Activated CD4-positive, alpha-beta T cell treated with anti-CD3 and anti-CD28 coated beads, Interleukin-2, amount 10 ng/mL, durations not matched to agents 24 days and 14 days (primary cell): ENCODE measurements around the gene BTBD8. TPM values are rescaled to one million over a fixed set of nuclear protein-coding genes. Genes with fewer than 3 reads are reported as not detected.

ENCODE experiments used
- DNase-seq: peaks from one replicate; pipeline ENCODE4 v3.0.0; 2022
- H3K27ac Mint-ChIP-seq: one replicate; pipeline ENCODE4 v1.8.0; 2022; ENCODE audit warnings: mild to moderate bottlenecking, mixed read lengths
- H3K27me3 Mint-ChIP-seq: one replicate; pipeline ENCODE4 v1.8.0; 2022; ENCODE audit warnings: mixed read lengths
- H3K36me3 Mint-ChIP-seq: one replicate; pipeline ENCODE4 v1.8.0; 2022; ENCODE audit warnings: low read depth, mild to moderate bottlenecking, mixed read lengths
- H3K4me1 Mint-ChIP-seq: one replicate; pipeline ENCODE4 v1.8.0; 2021; ENCODE audit warnings: mixed read lengths
- H3K4me3 Mint-ChIP-seq: one replicate; pipeline ENCODE4 v1.8.0; 2022; ENCODE audit warnings: mild to moderate bottlenecking, moderate library complexity, mixed read lengths
- H3K9me3 Mint-ChIP-seq: one replicate; pipeline ENCODE4 v1.8.0; 2021; ENCODE audit warnings: mixed read lengths
- intact Hi-C: fragments of 100-400 bp; cut with micrococcal nuclease; formaldehyde crosslinking; loops from one replicate; pipeline ENCODE4 v1.15.1; 2023
- total RNA-seq: library from RNA; stranded (reverse); gene quantifications from 2 replicates; pipeline ENCODE4 v1.2.3, GENCODE V29; 2022

BTBD8 gene
- total RNA-seq, 1 donor from 2014 or later = 1.1 TPM

GRCh38 chr1:92117526-92117925 is 37.4 kb downstream of the BTBD8 start:
- H3K27ac Mint-ChIP-seq = no peak overlapping the region
- no peak for DNase-seq
- intact Hi-C loops = no loop called here
- H3K4me3 Mint-ChIP-seq = no peak overlapping the region
- H3K9me3 Mint-ChIP-seq = no peaks in the 10 kb centered on the region
- no peaks in the 10 kb centered on the region for H3K27me3 Mint-ChIP-seq
- H3K36me3 Mint-ChIP-seq = no peaks in the 10 kb centered on the region
- no peaks in the 10 kb centered on the region for H3K4me1 Mint-ChIP-seq

DNA sequence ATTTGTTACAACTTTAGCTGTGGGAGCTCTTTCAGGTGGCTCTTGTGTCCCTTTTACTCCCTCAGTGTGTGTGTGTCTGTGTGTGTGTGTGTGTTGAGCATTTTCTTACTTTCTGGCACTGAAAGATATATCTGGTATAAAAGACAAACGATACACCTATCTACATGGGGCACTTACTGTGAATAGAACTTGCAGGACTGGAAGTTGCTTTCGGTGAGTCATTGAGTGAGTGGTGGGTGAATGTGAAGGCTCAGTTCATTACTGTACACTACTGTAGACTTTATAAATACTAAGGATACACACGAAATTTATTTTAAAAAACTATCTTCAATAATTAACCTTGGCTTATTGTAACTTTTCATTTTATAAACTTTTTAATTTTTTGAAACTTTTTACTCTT is 38.7 kb downstream of the BTBD8 start:
- peaks cover under 1% of the 10 kb centered on the region for H3K4me1 Mint-ChIP-seq
- intact Hi-C loops = no loop called here

GRCh38 chr1:92123868-92124267 is 43.7 kb downstream of the BTBD8 start:
- H3K9me3 Mint-ChIP-seq = no peaks in the 10 kb centered on the region
- intact Hi-C loops = loop anchor here (5.0 kb wide), 1 partner anchor 42 kb away; the partner anchor contains the start of gene BTBD8
- peaks cover 7% of the 10 kb centered on the region for H3K4me1 Mint-ChIP-seq
- H3K36me3 Mint-ChIP-seq = no peaks in the 10 kb centered on the region
- no peaks in the 10 kb centered on the region for H3K27me3 Mint-ChIP-seq
- peak overlapping the region; percentile 64 for H3K4me3 Mint-ChIP-seq
- H3K27ac Mint-ChIP-seq = peak overlapping the region; percentile 63
- peak; percentile 72 for DNase-seq

More for the DNA sequence above, 38.7 kb downstream of the BTBD8 start:
- no peak for DNase-seq
- H3K36me3 Mint-ChIP-seq = no peaks in the 10 kb centered on the region
- H3K27me3 Mint-ChIP-seq = no peaks in the 10 kb centered on the region
- no peak overlapping the region for H3K27ac Mint-ChIP-seq
- H3K9me3 Mint-ChIP-seq = no peaks in the 10 kb centered on the region
- H3K4me3 Mint-ChIP-seq = no peak overlapping the region

GRCh38 chr1:92125204-92125603 is 45.1 kb downstream of the BTBD8 start:
- H3K4me3 Mint-ChIP-seq = no peak overlapping the region
- no peaks in the 10 kb centered on the region for H3K9me3 Mint-ChIP-seq
- intact Hi-C loops = no loop called here
- peaks cover 7% of the 10 kb centered on the region for H3K4me1 Mint-ChIP-seq
- H3K27me3 Mint-ChIP-seq = no peaks in the 10 kb centered on the region
- DNase-seq = no peak
- no peaks in the 10 kb centered on the region for H3K36me3 Mint-ChIP-seq
- H3K27ac Mint-ChIP-seq = no peak overlapping the region

GRCh38 chr1:92126088-92126487 is 45.9 kb downstream of the BTBD8 start:
- Mint-ChIP-seq H3K9me3 (no peaks in the 10 kb centered on the region), H3K27me3 (no peaks in the 10 kb centered on the region), H3K4me3 (no peak overlapping the region), H3K4me1 (peaks cover 7% of the 10 kb centered on the region), H3K27ac (no peak overlapping the region), H3K36me3 (no peaks in the 10 kb centered on the region)
- no peak for DNase-seq
- intact Hi-C loops = no loop called here

- Mint-ChIP-seq H3K27me3 (no peaks in the 10 kb centered on the region), H3K36me3 (no peaks in the 10 kb centered on the region), H3K9me3 (no peaks in the 10 kb centered on the region), H3K4me1 (no peaks in the 10 kb centered on the region), H3K4me3 (no peak overlapping the region), H3K27ac (no peak overlapping the region)
- intact Hi-C loops = no loop called here
- no peak for DNase-seq
Observed at GRCh38 chr1:92134331-92134730, 54.2 kb downstream of the BTBD8 start.

DNA sequence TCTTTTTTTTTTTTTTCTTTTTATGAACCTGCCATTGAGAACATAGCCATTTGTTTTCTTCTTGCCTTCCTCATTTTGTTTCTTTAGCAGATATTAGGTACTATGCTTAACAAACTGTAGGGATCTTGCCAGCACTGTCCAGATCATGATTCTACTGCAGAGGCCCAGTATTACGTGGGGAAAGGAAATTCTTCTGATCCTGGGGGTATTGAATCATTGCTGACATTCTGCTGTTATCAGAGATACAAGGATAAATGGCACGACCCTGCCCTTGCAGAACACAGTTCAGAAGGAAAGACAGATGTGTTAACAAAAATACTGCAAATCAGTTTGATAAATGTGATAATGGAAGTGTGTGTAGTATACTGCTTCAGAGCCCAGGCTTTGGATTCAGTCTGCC is 56.2 kb downstream of the BTBD8 start:
- Mint-ChIP-seq H3K27me3 (no peaks in the 10 kb centered on the region), H3K4me1 (no peaks in the 10 kb centered on the region), H3K9me3 (no peaks in the 10 kb centered on the region), H3K27ac (no peak overlapping the region), H3K36me3 (no peaks in the 10 kb centered on the region), H3K4me3 (no peak overlapping the region)
- DNase-seq = no peak
- intact Hi-C loops = no loop called here

DNA sequence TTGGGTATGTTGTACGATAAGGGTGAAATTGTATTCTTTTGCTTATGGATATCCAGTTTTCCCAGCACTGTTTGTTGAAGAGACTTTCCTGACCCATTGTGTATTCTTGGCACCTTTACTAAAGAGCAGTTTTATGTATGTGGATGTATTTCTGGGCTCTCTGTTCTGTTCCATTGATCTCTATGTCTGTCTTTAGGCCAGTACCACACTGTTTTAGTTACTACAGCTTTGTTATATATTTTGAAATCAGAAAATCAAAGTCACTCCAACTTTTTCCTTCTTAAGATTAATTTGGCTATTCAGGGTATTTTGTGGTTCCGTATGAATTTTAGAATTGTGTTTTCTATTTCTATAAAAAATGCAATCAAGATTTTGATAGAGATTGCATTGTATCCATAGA is 74.8 kb downstream of the BTBD8 start:
- DNase-seq = no peak
- H3K9me3 Mint-ChIP-seq = peaks cover 11% of the 10 kb centered on the region
- no peaks in the 10 kb centered on the region for H3K36me3 Mint-ChIP-seq
- peaks cover 2% of the 10 kb centered on the region for H3K27me3 Mint-ChIP-seq
- intact Hi-C loops = no loop called here
- H3K4me3 Mint-ChIP-seq = no peak overlapping the region
- H3K4me1 Mint-ChIP-seq = no peaks in the 10 kb centered on the region
- H3K27ac Mint-ChIP-seq = no peak overlapping the region

GRCh38 chr1:92159593-92159992 is 79.4 kb downstream of the BTBD8 start:
- H3K27ac Mint-ChIP-seq = no peak overlapping the region
- H3K27me3 Mint-ChIP-seq = peaks cover 2% of the 10 kb centered on the region
- intact Hi-C loops = no loop called here
- H3K4me3 Mint-ChIP-seq = no peak overlapping the region
- no peaks in the 10 kb centered on the region for H3K4me1 Mint-ChIP-seq
- H3K9me3 Mint-ChIP-seq = peaks cover 20% of the 10 kb centered on the region
- DNase-seq = no peak
- H3K36me3 Mint-ChIP-seq = peaks cover 4% of the 10 kb centered on the region

GRCh38 chr1:92165389-92165788 is 85.2 kb downstream of the BTBD8 start:
- Mint-ChIP-seq H3K9me3 (peaks cover 7% of the 10 kb centered on the region), H3K4me3 (no peak overlapping the region)

GRCh38 chr1:92167151-92167550 is 87.0 kb downstream of the BTBD8 start:
- no peaks in the 10 kb centered on the region for H3K4me1 Mint-ChIP-seq
- H3K36me3 Mint-ChIP-seq = no peaks in the 10 kb centered on the region
- no peaks in the 10 kb centered on the region for H3K27me3 Mint-ChIP-seq
- no peak overlapping the region for H3K27ac Mint-ChIP-seq
- no peaks in the 10 kb centered on the region for H3K9me3 Mint-ChIP-seq
- no peak for DNase-seq
- H3K4me3 Mint-ChIP-seq = no peak overlapping the region
- intact Hi-C loops = no loop called here

More at GRCh38 chr1:92165389-92165788, 85.2 kb downstream of the BTBD8 start:
- Mint-ChIP-seq H3K27ac (no peak overlapping the region), H3K27me3 (no peaks in the 10 kb centered on the region), H3K4me1 (no peaks in the 10 kb centered on the region), H3K36me3 (peaks cover 1% of the 10 kb centered on the region)
- intact Hi-C loops = no loop called here
- no peak for DNase-seq

DNA sequence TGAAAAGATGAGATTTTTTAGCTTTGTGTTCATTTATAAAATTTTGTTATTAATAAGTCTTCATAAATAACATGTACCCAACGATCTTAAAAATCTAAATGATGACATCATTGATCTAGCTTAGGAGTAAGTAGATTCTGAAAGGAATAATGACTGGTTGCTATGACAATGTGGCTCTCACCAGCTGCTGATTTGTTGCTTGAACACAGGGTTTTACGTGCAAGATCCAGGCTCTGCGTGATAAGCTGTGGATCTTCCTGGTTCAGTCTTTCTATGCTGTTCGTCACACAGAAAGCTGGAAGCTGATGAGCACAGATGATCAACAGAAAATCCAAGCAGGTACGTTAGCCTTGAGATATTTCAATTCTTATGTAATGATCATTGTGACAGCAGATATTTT is 88.5 kb downstream of the BTBD8 start:
- intact Hi-C loops = no loop called here
- H3K4me3 Mint-ChIP-seq = no peak overlapping the region
- no peaks in the 10 kb centered on the region for H3K4me1 Mint-ChIP-seq
- no peak for DNase-seq
- H3K27me3 Mint-ChIP-seq = no peaks in the 10 kb centered on the region
- H3K36me3 Mint-ChIP-seq = no peaks in the 10 kb centered on the region
- H3K27ac Mint-ChIP-seq = no peak overlapping the region
- no peaks in the 10 kb centered on the region for H3K9me3 Mint-ChIP-seq

- no peak for DNase-seq
- H3K4me1 Mint-ChIP-seq = no peaks in the 10 kb centered on the region
- no peak overlapping the region for H3K27ac Mint-ChIP-seq
- no peaks in the 10 kb centered on the region for H3K9me3 Mint-ChIP-seq
- intact Hi-C loops = no loop called here
- H3K36me3 Mint-ChIP-seq = no peaks in the 10 kb centered on the region
- H3K27me3 Mint-ChIP-seq = no peaks in the 10 kb centered on the region
- H3K4me3 Mint-ChIP-seq = no peak overlapping the region
Observed at GRCh38 chr1:92169214-92170005, 89.3 kb downstream of the BTBD8 start.

- intact Hi-C loops = no loop called here
- peaks cover 5% of the 10 kb centered on the region for H3K27me3 Mint-ChIP-seq
- no peak for DNase-seq
Observed at GRCh38 chr1:92184632-92185031, 104.5 kb downstream of the BTBD8 start.

GRCh38 chr1:92186081-92186480 is 105.9 kb downstream of the BTBD8 start:
- Mint-ChIP-seq H3K27ac (no peak overlapping the region), H3K9me3 (no peaks in the 10 kb centered on the region), H3K27me3 (peaks cover 5% of the 10 kb centered on the region), H3K4me1 (no peaks in the 10 kb centered on the region), H3K4me3 (no peak overlapping the region), H3K36me3 (no peaks in the 10 kb centered on the region)
- DNase-seq = no peak
- intact Hi-C loops = no loop called here

More at GRCh38 chr1:92184632-92185031, 104.5 kb downstream of the BTBD8 start:
- Mint-ChIP-seq H3K27ac (no peak overlapping the region), H3K9me3 (no peaks in the 10 kb centered on the region), H3K4me3 (no peak overlapping the region), H3K36me3 (no peaks in the 10 kb centered on the region), H3K4me1 (no peaks in the 10 kb centered on the region)
